Skeletal muscle cell (primary cell): ENCODE data around the gene TRPV3.
"Not testable (repeated sequence)": the region's sequence is repeated elsewhere in the genome, so short reads cannot be mapped to it uniquely, and the experiment has no call there.

Experiments
- DNase-seq: peaks from one replicate; pipeline ENCODE4 v3.0.0-alpha.2; 2010; ENCODE audit warnings: low read depth
- H3K4me3 ChIP-seq: 2 replicates; pipeline ENCODE4 v1.5.1; 2011; ENCODE audit warnings: low read depth, mild to moderate bottlenecking, control low read depth, low read length, moderate library complexity

Gene TRPV3

GRCh38 chr17:3557768-3558583 lies at the start of gene TRPV3:
Gene TRPV3, minus strand, starts transcription at chr17:3557812. Its CDS starts 2,962 bp downstream, at chr17:3554850.
- H3K4me3 ChIP-seq = no peak within 1 kb of the TSS
- DNase-seq = no peak

- no peak for DNase-seq
- no peak overlapping the region for H3K4me3 ChIP-seq
Observed at GRCh38 chr17:3603870-3604259, 46.3 kb upstream of the TRPV3 start.

- peak; percentile 39 for DNase-seq
- no peak overlapping the region for H3K4me3 ChIP-seq
Observed at GRCh38 chr17:3603119-3603869, 45.7 kb upstream of the TRPV3 start.

GRCh38 chr17:3602499-3602898 lies 44.9 kb upstream of the TRPV3 start:
- H3K4me3 ChIP-seq = no peak overlapping the region
- no peak for DNase-seq

GRCh38 chr17:3600529-3601205 lies 43.1 kb upstream of the TRPV3 start:
- no peak for DNase-seq

GRCh38 chr17:3598078-3598477 lies 40.5 kb upstream of the TRPV3 start:
- DNase-seq = no peak

More at GRCh38 chr17:3600529-3601205, 43.1 kb upstream of the TRPV3 start:
- no peak overlapping the region for H3K4me3 ChIP-seq

GRCh38 chr17:3596804-3597464 lies 39.3 kb upstream of the TRPV3 start:
- DNase-seq = no peak
- no peak overlapping the region for H3K4me3 ChIP-seq

More at GRCh38 chr17:3598078-3598477, 40.5 kb upstream of the TRPV3 start:
- H3K4me3 ChIP-seq = no peak overlapping the region

GRCh38 chr17:3594976-3595375 lies 37.4 kb upstream of the TRPV3 start:
- DNase-seq = no peak
- H3K4me3 ChIP-seq = no peak overlapping the region

GRCh38 chr17:3594051-3594800 lies 36.6 kb upstream of the TRPV3 start:
- peak; percentile 80 for DNase-seq
- no peak overlapping the region for H3K4me3 ChIP-seq

GRCh38 chr17:3593384-3593783 lies 35.8 kb upstream of the TRPV3 start:
- H3K4me3 ChIP-seq = no peak overlapping the region
- no peak for DNase-seq

- H3K4me3 ChIP-seq = no peak overlapping the region
- no peak for DNase-seq
Observed at GRCh38 chr17:3592216-3592860, 34.7 kb upstream of the TRPV3 start.

GRCh38 chr17:3590768-3591167 lies 33.2 kb upstream of the TRPV3 start:
- DNase-seq = no peak
- H3K4me3 ChIP-seq = no peak overlapping the region

GRCh38 chr17:3590231-3590630 lies 32.6 kb upstream of the TRPV3 start:
- H3K4me3 ChIP-seq = no peak overlapping the region
- no peak for DNase-seq

- DNase-seq = no peak
- no peak overlapping the region for H3K4me3 ChIP-seq
Observed at GRCh38 chr17:3589784-3590183, 32.2 kb upstream of the TRPV3 start.

- DNase-seq = no peak
- no peak overlapping the region for H3K4me3 ChIP-seq
Observed at GRCh38 chr17:3585826-3586225, 28.2 kb upstream of the TRPV3 start.

- no peak for DNase-seq
- no peak overlapping the region for H3K4me3 ChIP-seq
Observed at GRCh38 chr17:3583456-3583855, 25.8 kb upstream of the TRPV3 start.

- DNase-seq = no peak
- H3K4me3 ChIP-seq = no peak overlapping the region
Observed at GRCh38 chr17:3582915-3583314, 25.3 kb upstream of the TRPV3 start.

GRCh38 chr17:3578667-3579066 lies 21.1 kb upstream of the TRPV3 start:
- DNase-seq = not testable (repeated sequence)

More at GRCh38 chr17:3578667-3579066, 21.1 kb upstream of the TRPV3 start:
- not testable (repeated sequence) for H3K4me3 ChIP-seq
